GM12874 (cell line): ENCODE data around the gene THAP12.

Source experiments
- CTCF ChIP-seq: IDR thresholded peaks from 2 replicates; pipeline ENCODE4 v1.5.1; 2011; ENCODE audit warnings: low read depth, mild to moderate bottlenecking, control low read depth, low read length, moderate library complexity; ENCODE audit not compliant: insufficient read depth

Gene THAP12

GRCh38 chr11:76408171-76408965 is 27.4 kb upstream of the THAP12 start:
- no peak for TF ChIP-seq CTCF

GRCh38 chr11:76406359-76406758 is 25.4 kb upstream of the THAP12 start:
- no peak for TF ChIP-seq CTCF

GRCh38 chr11:76400967-76401366 is 20.0 kb upstream of the THAP12 start:
- no peak for TF ChIP-seq CTCF

- no peak for TF ChIP-seq CTCF
Observed at GRCh38 chr11:76397383-76397782, 16.5 kb upstream of the THAP12 start.

GRCh38 chr11:76395296-76395695 is 14.4 kb upstream of the THAP12 start:
- no peak for TF ChIP-seq CTCF

- TF ChIP-seq CTCF: no peak
Observed at GRCh38 chr11:76394411-76394810, 13.5 kb upstream of the THAP12 start.

- no peak for TF ChIP-seq CTCF
Observed at GRCh38 chr11:76392870-76393269, 11.9 kb upstream of the THAP12 start.
